ENCODE results near the gene STON1.
"Not testable (repeated sequence)": the region's sequence is repeated elsewhere in the genome, so short reads cannot be mapped to it uniquely, and the experiment has no call there.

Gene STON1

GRCh38 chr2:48569433-48569832, 39.5 kb downstream of the STON1 start:
- in situ Hi-C loops (cut with MboI; ENCODE audit: low sequenced_read_pairs): no loop called here

- in situ Hi-C loops (cut with MboI; ENCODE audit: low sequenced_read_pairs): no loop called here
Measured at GRCh38 chr2:48572816-48573215, 42.9 kb downstream of the STON1 start.

DNA sequence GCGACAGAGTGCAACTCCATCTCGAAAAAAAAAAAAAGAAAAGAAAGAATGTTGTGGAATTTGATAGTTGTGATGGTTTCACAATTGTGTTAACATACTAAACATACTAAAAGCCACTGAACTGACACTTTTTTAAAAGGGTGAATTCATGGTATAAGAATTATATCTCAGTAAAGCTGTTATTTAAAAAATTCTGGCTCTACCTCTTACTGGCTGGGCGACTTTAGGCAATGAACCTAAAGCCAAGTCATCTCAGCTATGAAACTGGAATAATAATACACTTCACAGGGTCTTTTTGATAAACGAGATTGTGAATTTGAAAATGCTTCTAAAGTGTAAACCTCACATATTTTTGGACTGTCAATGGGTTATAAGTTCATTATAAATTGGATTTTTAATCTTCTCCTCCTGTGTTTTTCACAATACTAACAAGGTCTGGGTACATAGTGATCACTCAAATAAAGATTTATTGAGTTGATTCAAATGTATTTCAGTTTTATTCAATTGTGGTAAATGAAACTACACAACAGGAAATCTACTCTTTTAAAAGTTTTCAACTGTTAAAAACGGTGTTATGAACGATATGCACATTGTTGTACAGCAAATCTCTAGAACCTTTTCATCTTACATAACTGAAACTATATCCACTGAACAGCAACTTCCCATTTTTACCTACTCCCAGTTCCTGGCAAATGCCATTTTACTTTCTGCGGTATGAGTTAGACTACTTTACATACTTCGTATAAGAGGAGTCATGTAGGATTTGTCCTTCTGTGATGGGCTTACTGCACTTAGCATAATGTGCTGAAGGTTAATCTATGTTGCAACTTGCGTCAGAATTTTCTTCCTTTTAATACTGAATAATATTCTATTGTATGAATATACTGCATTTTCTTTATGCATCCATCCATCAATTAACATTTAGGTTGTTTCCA, 44.7 kb downstream of the STON1 start:
- in situ Hi-C loops (cut with MboI; ENCODE audit: low sequenced_read_pairs): no loop called here

GRCh38 chr2:48578313-48578712, 48.4 kb downstream of the STON1 start:
- in situ Hi-C loops (cut with MboI; ENCODE audit: low sequenced_read_pairs): no loop called here

DNA sequence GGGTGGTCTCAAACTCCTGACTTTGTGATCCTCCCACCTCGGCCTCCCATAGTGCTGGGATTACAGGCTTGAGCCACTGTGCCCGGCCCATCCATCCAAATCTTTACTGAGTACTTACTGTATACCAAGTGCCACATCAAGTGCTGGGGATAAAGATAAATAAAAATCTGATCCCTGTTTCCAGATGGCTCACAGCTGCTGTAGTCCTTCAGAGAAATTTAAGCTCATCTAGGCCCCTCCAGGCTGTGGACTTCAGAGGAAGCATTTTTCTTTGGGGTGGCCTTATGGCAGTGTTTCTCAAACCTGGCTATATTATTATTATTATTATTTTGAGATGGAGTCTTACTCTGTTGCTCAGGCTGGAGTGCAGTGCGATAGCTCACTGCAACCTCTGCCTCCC, 54.0 kb downstream of the STON1 start:
- in situ Hi-C loops (cut with MboI; ENCODE audit: low sequenced_read_pairs): no loop called here

DNA sequence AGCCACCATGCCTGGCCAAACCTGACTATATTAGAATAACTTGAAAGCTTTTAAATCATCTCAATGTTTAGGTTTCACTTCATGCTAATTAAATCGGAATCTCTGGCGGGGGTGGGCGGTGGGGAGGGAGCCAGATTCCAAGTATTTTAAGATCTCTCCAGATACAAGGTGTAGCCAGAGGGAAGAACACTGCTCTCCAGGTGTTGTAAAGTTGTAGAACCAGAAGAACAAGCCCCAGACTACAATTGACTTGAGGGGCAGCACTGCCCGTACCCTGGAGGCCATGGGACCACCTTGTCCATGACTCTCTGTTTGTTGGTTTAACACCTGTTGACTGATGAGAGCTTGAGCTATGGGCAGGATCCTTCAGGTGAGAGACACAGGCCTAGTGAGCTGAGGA, 54.6 kb downstream of the STON1 start:
- in situ Hi-C loops (cut with MboI; ENCODE audit: low sequenced_read_pairs): no loop called here

- in situ Hi-C loops (cut with MboI; ENCODE audit: low sequenced_read_pairs): no loop called here
Measured at GRCh38 chr2:48586433-48586832, 56.5 kb downstream of the STON1 start.

GRCh38 chr2:48587560-48587959, 57.6 kb downstream of the STON1 start:
- in situ Hi-C loops (cut with MboI; ENCODE audit: low sequenced_read_pairs): no loop called here

- in situ Hi-C loops (cut with MboI; ENCODE audit: low sequenced_read_pairs): no loop called here
Measured at GRCh38 chr2:48587961-48588360, 58.0 kb downstream of the STON1 start.

GRCh38 chr2:48588745-48589144, 58.8 kb downstream of the STON1 start:
- in situ Hi-C loops (cut with MboI; ENCODE audit: low sequenced_read_pairs): no loop called here

GRCh38 chr2:48589170-48589767, 59.3 kb downstream of the STON1 start:
- in situ Hi-C loops (cut with MboI; ENCODE audit: low sequenced_read_pairs): no loop called here

- in situ Hi-C loops (cut with MboI; ENCODE audit: low sequenced_read_pairs): no loop called here
Measured at GRCh38 chr2:48590017-48590416, 60.1 kb downstream of the STON1 start.

GRCh38 chr2:48592067-48592466, 62.1 kb downstream of the STON1 start:
- in situ Hi-C loops (cut with MboI; ENCODE audit: low sequenced_read_pairs): no loop called here

DNA sequence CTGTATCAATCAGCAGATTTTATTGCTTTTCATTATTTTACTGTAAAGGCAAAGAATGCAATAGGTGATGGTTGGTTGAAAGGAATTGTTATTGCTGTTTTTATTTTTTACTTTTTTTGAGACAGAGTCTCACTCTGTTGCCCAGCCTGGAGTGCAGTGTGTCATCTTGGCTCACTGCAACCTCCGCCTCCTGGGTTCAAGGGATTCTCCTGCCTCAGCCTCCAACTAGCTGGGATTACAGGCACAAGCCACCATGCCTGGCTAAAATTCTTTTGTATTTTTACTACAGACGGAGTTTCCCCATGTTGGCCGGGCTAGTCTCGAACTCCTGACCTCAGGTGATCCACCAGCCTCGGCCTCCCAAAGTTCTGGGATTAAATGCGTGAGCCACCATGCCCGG, 66.8 kb downstream of the STON1 start:
- in situ Hi-C loops (cut with MboI; ENCODE audit: low sequenced_read_pairs): not testable (repeated sequence)

GRCh38 chr2:48597492-48597891, 67.5 kb downstream of the STON1 start:
- in situ Hi-C loops (cut with MboI; ENCODE audit: low sequenced_read_pairs): no loop called here

DNA sequence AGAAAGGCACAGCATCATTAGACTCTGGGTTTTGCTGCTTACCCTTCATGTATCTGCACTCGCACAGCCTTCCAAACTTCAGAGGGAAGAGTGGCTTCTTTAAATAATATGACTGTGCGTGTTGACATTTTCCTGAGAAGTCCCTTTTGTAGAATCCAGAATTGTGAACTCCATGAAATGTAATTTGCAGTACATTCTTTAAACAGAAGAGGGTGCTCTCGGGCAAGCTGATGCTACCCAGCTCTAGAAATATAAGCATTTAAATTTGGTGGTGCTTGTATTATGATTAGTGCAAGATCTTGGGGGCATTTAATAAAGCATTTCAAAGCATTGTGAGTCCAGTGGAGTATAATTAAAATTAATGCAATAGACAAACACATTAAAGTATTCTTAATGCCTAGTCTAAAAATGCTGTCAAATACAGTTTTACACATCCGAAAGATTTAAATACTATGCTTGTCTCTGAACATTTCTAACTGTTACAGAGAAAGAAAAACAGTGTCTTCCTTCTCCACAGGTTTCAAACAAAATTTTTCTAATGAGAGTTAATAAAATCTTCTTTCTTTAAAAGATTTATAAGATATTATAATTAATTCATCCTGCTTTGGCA, 70.4 kb downstream of the STON1 start:
- in situ Hi-C loops (cut with MboI; ENCODE audit: low sequenced_read_pairs): no loop called here

DNA sequence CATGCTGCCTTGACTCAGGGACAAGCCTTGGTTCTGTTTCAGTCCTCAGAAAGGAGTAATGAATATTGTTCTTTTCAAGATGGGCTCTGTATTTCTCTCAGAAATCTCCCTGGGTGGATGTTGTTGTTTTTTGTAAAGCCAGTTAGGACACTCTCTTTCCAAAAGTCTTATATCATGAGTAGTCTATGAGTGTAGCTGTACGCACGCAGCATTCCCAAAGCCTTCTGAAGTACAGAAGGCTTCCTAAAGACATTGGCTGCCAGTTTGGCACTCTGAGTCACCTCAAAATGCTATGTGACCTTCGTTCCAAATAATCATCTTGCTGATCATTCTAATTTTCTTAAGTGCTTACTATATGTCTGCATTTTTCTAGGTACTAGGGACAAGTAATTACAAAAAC, 71.0 kb downstream of the STON1 start:
- in situ Hi-C loops (cut with MboI; ENCODE audit: low sequenced_read_pairs): no loop called here

GRCh38 chr2:48601349-48601748, 71.4 kb downstream of the STON1 start:
- in situ Hi-C loops (cut with MboI; ENCODE audit: low sequenced_read_pairs): no loop called here

DNA sequence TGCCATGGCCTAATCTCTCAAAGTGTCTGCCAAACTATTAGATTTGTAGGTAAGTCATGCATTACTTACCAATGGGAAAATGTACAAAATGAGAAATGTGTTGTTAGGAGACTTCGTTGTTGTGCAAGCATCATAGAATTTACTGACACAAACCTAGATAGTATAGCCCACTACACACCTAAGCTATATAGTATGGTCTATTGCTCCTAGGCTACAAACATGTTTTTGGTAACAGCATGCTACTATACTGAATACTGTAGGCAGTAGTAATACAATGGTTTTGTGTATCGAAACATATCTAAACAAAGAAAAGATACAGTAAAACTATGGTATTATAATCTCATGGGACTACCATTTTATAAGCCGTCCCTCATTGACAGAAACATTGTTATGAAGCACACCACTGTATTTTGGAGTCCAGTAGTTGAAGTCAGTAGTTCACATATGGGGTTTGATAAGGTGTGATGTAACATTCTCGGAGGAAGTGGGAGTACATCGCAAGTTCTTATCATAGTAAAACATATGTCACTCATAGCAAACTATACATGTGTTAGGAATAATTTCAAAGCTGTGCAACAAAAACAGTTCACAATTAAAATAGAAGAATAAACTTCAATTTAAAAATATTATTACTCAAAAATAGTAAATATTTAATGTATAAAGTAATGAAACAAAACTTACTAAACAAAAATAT, 75.7 kb downstream of the STON1 start:
- in situ Hi-C loops (cut with MboI; ENCODE audit: low sequenced_read_pairs): no loop called here

GRCh38 chr2:48607307-48608014, 77.5 kb downstream of the STON1 start:
- in situ Hi-C loops (cut with MboI; ENCODE audit: low sequenced_read_pairs): no loop called here

DNA sequence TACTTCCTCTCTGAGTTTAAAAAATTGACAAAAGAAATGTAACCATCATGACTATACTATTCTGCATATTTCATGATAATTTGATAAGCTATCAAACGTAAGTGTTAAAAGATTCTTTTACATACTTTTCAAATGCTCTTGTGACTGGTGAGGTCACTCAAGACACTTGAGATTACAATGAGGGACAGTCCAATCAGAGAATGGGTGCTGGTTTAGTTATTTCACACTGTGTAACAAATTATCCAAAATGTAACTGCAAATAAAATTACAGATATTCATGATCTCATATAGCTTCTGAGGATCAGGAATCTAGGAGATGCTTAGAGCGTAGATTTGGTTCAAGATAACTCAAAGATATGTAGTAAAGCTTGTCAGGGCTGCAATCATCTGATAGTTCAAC, 83.3 kb downstream of the STON1 start:
- in situ Hi-C loops (cut with MboI; ENCODE audit: low sequenced_read_pairs): no loop called here

Data from HL-60/S4 (cell line).